Astrocyte of the spinal cord (primary cell): Measurements from ENCODE around the gene FUZ.

Source experiments
- DNase-seq: peaks from one replicate; pipeline ENCODE4 v3.0.0; 2011; ENCODE audit warnings: low read depth, low spot score
- H3K4me3 ChIP-seq: 2 replicates; pipeline ENCODE4 v1.5.1; 2011; ENCODE audit warnings: low read depth, mild to moderate bottlenecking, low read length, moderate library complexity
- in situ Hi-C: cut with HindIII; loops from 2 replicates; pipeline ENCODE4 v1.10.0; 2017; ENCODE audit warnings: low sequenced_read_pairs
- TF ChIP-seq, protein P1 (sequence below): IDR thresholded peaks from 2 replicates; pipeline ENCODE4 v1.5.1; 2012; ENCODE audit warnings: low read depth, mild to moderate bottlenecking, low read length, inconsistent platforms

FUZ gene

DNA sequence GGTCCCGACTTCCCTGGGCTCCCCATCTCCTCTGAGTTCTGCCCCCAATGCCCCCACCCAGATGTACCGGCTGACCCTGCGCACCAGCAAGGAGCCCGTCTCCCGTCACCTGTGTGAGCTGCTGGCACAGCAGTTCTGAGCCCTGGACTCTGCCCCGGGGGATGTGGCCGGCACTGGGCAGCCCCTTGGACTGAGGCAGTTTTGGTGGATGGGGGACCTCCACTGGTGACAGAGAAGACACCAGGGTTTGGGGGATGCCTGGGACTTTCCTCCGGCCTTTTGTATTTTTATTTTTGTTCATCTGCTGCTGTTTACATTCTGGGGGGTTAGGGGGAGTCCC, 6.5 kb downstream of the FUZ start:
- in situ Hi-C loops = no loop called here
- TF ChIP-seq, protein P1, sequence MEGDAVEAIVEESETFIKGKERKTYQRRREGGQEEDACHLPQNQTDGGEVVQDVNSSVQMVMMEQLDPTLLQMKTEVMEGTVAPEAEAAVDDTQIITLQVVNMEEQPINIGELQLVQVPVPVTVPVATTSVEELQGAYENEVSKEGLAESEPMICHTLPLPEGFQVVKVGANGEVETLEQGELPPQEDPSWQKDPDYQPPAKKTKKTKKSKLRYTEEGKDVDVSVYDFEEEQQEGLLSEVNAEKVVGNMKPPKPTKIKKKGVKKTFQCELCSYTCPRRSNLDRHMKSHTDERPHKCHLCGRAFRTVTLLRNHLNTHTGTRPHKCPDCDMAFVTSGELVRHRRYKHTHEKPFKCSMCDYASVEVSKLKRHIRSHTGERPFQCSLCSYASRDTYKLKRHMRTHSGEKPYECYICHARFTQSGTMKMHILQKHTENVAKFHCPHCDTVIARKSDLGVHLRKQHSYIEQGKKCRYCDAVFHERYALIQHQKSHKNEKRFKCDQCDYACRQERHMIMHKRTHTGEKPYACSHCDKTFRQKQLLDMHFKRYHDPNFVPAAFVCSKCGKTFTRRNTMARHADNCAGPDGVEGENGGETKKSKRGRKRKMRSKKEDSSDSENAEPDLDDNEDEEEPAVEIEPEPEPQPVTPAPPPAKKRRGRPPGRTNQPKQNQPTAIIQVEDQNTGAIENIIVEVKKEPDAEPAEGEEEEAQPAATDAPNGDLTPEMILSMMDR = no peak
- DNase-seq = no peak
- no peak overlapping the region for H3K4me3 ChIP-seq

DNA sequence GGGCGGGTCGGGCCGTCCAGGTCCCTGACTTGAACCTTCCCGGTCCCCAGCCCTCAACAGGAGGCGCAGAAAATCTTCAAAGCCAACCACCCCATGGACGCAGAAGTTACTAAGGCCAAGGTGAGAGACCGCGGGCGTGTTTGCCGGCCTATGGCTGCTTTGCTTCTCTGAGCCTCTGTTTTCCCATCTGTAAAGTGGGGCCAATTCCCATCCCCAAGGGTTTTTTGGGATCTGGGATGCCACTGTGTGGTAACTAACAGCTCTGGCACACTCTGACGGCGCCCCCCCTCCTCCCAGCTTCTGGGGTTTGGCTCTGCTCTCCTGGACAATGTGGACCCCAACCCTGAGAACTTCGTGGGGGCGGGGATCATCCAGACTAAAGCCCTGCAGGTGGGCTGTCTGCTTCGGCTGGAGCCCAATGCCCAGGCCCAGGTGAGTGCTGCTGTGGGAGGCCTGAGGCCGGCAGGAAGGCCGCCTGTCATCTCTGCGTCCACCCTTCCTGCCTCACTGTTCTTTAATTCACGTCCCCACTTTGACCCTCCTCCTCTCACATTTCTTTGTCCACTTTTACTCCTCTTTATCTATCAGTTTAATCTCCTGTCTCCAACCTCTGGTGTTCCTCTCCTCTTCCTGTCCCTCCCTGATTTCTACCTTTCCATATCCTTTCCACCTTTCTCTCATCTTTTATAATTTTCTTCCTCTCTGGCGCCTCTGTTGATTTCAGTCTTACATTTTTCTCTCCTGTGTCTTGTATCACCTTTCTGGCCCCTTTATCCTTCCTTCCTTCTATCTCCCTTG, 7.1 kb downstream of the FUZ start:
- in situ Hi-C loops = no loop called here
- TF ChIP-seq, protein P1 = no peak
- no peak for DNase-seq
- H3K4me3 ChIP-seq = no peak overlapping the region

DNA sequence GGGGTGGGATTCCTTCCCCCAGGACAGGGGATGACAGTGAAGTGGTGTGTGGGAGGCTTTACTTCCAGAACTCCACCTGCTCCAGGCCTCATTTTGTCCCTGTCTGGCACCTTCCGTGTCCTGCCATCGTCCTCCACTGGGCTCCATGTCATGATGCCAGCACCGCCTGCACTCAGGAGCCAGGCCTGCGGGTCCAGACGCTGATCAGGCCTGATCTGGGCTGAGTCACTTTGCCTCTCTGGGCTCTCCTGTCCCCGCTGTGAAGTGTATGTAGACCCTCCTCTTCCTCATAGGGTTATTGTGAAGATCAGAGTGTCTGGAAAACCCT, 9.6 kb downstream of the FUZ start:
- H3K4me3 ChIP-seq = no peak overlapping the region
- in situ Hi-C loops = no loop called here
- TF ChIP-seq, protein P1 = no peak
- DNase-seq = no peak

DNA sequence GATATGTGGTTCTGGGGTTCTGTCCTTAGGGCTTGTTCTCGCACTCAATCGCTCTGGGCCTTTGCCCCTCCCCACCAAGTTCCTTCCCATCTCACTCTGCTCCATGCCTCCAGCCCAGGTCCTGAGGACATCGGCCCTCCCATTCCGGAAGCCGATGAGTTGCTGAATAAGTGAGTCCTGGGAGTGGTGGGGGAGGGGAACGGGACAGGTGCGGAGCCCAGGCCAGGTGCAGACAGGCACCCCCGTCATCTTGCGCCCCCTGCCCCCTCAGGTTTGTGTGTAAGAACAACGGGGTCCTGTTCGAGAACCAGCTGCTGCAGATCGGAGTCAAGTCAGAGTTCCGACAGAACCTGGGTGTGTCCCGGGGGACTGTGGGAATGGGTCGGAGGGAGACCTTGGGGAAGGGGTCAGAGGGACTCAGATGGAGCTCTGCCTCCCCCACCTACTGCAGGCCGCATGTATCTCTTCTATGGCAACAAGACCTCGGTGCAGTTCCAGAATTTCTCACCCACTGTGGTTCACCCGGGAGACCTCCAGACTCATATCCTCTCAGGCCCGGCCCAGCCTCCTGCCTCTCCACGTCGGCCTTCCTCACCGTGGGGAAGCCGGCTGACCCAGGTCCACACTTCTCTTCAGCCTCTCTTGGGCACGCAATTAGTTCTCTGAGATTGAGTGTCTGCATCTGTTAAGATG, 10.1 kb downstream of the FUZ start:
- no peak for DNase-seq
- in situ Hi-C loops = no loop called here

DNA sequence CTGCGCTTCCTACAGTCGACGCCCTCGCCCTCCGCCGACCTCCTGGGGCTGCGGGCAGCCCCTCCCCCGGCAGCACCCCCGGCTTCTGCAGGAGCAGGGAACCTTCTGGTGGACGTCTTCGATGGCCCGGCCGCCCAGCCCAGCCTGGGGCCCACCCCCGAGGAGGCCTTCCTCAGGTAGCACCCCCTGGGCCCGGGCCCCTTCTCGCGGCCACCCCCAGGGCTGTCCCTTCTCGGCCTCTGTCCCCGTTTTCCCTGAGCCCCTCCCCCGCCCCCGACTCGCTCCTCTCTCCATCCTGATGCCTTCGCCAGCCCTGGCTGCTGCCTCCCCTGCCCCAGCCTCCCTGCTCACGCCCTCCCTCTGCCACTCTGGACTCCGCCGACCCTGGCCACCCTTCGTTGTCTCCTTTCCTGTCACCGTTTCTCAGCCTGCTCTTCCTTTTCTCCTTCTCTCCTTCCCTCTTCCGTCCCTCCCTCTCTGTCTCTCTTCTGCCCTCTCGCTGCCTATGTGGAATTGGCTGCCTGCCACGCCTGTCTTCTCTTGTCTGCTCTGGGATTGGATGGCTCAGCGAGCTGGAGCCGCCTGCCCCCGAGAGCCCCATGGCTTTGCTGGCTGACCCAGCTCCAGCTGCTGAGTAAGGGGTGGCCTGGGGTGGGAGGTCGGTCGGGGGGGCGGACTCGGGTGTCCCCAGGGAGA, 11.0 kb downstream of the FUZ start:
- TF ChIP-seq, protein P1 = peak; percentile 32
- peak overlapping the region; percentile 28 for H3K4me3 ChIP-seq
- in situ Hi-C loops = no loop called here
- DNase-seq = peak; percentile 86

More for the DNA sequence above, 10.1 kb downstream of the FUZ start:
- no peak overlapping the region for H3K4me3 ChIP-seq
- TF ChIP-seq, protein P1 = no peak

DNA sequence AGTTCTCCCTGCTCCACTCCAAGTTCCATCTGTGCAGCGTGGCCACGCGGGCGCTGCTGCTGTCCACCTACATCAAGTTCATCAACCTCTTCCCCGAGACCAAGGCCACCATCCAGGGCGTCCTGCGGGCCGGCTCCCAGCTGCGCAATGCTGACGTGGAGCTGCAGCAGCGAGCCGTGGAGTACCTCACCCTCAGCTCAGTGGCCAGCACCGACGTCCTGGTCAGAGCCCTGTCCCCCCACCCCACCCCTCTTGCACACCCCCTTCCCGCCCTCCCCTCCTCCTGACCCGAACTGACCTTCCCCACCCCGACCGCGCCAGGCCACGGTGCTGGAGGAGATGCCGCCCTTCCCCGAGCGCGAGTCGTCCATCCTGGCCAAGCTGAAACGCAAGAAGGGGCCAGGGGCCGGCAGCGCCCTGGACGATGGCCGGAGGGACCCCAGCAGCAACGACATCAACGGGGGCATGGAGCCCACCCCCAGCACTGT, 11.6 kb downstream of the FUZ start:
- TF ChIP-seq, protein P1 = no peak
- in situ Hi-C loops = no loop called here
- peak overlapping the region; percentile 3 for H3K4me3 ChIP-seq
- DNase-seq = no peak
